ENCODE data around the gene NUDT4B. TPM values are rescaled to one million over a fixed set of nuclear protein-coding genes. Genes with fewer than 3 reads are reported as not detected.
"Not testable (repeated sequence)": the region's sequence is repeated elsewhere in the genome, so short reads cannot be mapped to it uniquely, and the experiment has no call there.

NUDT4B gene
- total RNA-seq, 1 donor from 2014 or later = 7.6 TPM

- DNase-seq (ENCODE audit: low read depth) = not testable (repeated sequence)
These were observed 9.9 kb upstream of the NUDT4B start for GRCh38 chr1:148738667-148739066.

- DNase-seq (ENCODE audit: low read depth) = not testable (repeated sequence)
These were observed 5.4 kb upstream of the NUDT4B start for GRCh38 chr1:148743200-148743599.

GRCh38 chr1:148743726-148744720 is 4.6 kb upstream of the NUDT4B start:
- not testable (repeated sequence) for DNase-seq (ENCODE audit: low read depth)

- not testable (repeated sequence) for DNase-seq (ENCODE audit: low read depth)
These were observed 734 bp downstream of the NUDT4B start for GRCh38 chr1:148749335-148749681.

- DNase-seq (ENCODE audit: low read depth) = not testable (repeated sequence)
These were observed 7.7 kb downstream of the NUDT4B start for GRCh38 chr1:148756231-148756630.

GRCh38 chr1:148757446-148757845 is 8.9 kb downstream of the NUDT4B start:
- not testable (repeated sequence) for DNase-seq (ENCODE audit: low read depth)

GRCh38 chr1:148758412-148758811 is 9.8 kb downstream of the NUDT4B start:
- DNase-seq (ENCODE audit: low read depth) = not testable (repeated sequence)

GRCh38 chr1:148758925-148759324 is 10.4 kb downstream of the NUDT4B start:
- DNase-seq (ENCODE audit: low read depth) = not testable (repeated sequence)

- DNase-seq (ENCODE audit: low read depth) = not testable (repeated sequence)
These were observed 11.2 kb downstream of the NUDT4B start for GRCh38 chr1:148759749-148760148.

GRCh38 chr1:148760206-148760605 is 11.6 kb downstream of the NUDT4B start:
- DNase-seq (ENCODE audit: low read depth) = not testable (repeated sequence)

GRCh38 chr1:148761360-148761759 is 12.8 kb downstream of the NUDT4B start:
- DNase-seq (ENCODE audit: low read depth) = not testable (repeated sequence)

GRCh38 chr1:148765238-148766019 is 16.9 kb downstream of the NUDT4B start:
- DNase-seq (ENCODE audit: low read depth) = not testable (repeated sequence)

GRCh38 chr1:148768541-148768940 is 20.0 kb downstream of the NUDT4B start:
- not testable (repeated sequence) for DNase-seq (ENCODE audit: low read depth)

- DNase-seq (ENCODE audit: low read depth) = not testable (repeated sequence)
These were observed 20.9 kb downstream of the NUDT4B start for GRCh38 chr1:148769495-148769894.

- DNase-seq (ENCODE audit: low read depth) = not testable (repeated sequence)
These were observed 25.1 kb downstream of the NUDT4B start for GRCh38 chr1:148773690-148774089.

GRCh38 chr1:148774102-148774501 is 25.5 kb downstream of the NUDT4B start:
- DNase-seq (ENCODE audit: low read depth) = not testable (repeated sequence)

- not testable (repeated sequence) for DNase-seq (ENCODE audit: low read depth)
These were observed 26.7 kb downstream of the NUDT4B start for GRCh38 chr1:148775263-148775662.

- not testable (repeated sequence) for DNase-seq (ENCODE audit: low read depth)
These were observed 29.1 kb downstream of the NUDT4B start for GRCh38 chr1:148777649-148778048.

- DNase-seq (ENCODE audit: low read depth) = not testable (repeated sequence)
These were observed 31.8 kb downstream of the NUDT4B start for GRCh38 chr1:148780404-148780803.

GRCh38 chr1:148791543-148792099 is 43.0 kb downstream of the NUDT4B start:
- not testable (repeated sequence) for DNase-seq (ENCODE audit: low read depth)

GRCh38 chr1:148793762-148794332 is 45.3 kb downstream of the NUDT4B start:
- not testable (repeated sequence) for DNase-seq (ENCODE audit: low read depth)

All from renal cortical epithelial cell (primary cell).